ENCODE measurements around the gene TMEFF2.

TMEFF2 gene

DNA sequence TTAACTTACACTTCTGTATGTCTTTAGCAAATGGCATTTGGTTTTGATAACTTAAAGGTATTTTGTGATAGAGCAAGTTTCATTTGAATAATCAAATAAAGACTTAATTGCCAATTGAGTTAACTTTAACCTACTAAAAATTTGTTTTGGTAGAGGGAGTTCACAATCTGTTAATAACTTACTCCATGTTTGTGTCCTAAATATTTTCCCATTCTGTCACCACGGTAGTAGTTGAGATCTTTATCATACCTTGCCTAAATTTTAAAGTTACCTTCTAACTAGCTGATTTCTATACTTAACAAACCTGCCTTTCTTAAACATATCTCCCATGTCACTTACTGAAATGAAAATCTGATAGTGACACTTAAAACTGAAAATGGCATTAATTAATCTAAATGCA lies 127.1 kb downstream of the TMEFF2 start:
- DNase-seq (ENCODE audit: low read depth): no peak

DNA sequence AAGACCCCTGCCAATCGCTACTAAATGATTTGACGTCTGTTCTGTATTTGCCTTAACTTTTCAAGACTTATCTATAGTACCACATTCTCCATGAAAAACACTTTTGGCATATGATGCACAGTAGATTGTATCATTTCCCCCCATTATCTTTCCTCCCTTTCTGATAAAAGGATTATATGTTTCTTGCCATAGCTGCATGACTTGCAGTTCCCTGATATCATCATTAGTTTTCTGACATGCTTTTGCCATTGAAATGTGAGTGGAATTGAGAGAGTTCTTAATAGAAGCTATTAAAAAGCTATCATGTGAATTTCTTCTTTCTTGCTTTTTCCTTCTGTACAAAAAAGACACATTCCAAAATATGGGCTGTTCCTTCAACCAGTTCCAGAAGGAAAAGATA lies 130.3 kb downstream of the TMEFF2 start:
- no peak for DNase-seq (ENCODE audit: low read depth)

DNA sequence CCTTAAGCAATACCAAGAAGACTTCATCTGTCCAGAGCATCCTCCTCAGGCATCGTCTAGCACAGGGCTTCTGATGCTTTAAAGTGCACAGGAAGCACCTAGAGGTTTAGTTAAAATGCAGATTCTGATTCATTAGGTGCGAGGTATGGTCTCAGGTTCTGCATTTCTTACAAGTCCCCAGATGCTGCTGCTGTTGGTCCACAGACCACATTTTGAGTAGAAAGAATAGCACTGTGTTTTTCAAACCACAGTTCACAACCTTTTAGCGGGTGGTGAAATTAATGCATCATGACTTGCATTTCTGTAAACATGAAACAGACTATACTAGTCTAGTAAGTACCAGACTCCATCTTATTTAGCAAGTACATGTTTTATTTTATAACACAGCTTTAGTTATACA lies 134.6 kb downstream of the TMEFF2 start:
- no peak for DNase-seq (ENCODE audit: low read depth)

DNA sequence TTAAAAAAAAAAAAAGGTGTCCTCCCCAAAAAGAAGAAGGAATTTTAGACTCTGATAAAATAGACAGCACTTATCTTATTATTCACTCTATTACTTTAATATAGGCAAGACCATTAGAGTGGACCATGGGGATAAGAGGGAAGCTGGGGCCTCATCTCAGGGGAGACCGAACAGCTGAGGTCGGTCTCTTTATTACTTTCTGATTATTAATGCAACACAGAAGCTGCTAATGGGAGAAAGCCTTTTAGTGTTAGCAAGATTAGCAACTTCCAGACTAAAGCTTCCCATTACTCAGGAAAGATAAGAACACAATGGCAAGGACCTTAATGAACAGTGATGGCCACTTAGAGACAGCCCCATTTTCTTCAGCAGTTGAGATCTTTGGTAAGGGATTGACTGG lies 135.5 kb downstream of the TMEFF2 start:
- DNase-seq (ENCODE audit: low read depth): no peak

DNA sequence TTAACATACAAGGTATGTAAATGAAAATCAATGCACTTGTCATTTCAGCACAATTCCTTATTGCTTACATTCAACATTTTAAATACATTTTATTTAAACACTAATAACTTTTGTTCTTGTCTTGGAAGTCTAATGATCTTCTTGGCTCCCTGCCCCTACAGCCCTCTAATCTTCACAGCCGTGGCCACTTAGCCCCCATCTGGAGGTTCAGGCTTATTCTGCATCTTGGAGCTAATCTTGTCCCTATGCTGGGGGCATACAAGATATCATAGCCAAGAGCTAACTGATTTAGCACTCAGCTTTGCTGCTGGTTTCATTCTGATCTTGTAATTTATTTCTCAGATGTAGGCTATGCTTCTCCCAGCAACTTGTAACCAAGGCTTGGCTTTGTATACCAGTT lies 140.8 kb downstream of the TMEFF2 start:
- DNase-seq (ENCODE audit: low read depth): no peak

DNA sequence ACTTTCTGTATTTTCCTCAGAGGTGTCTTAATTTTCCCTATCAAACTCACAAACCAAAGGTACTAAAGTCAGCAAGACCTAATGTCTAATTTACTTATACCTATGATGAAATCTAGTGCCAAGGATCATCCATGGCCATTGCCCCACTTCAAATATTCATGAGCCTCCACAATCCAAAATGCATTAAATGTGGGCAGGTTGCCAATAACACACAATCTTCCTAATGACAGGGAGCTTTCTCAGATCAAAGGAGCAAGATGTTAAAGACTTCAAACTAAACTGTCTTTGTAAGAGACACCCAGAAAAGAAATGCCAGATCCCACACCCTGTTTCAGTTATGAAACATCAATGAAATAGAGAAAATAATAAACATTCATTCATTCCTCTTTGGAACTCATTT lies 143.2 kb downstream of the TMEFF2 start:
- DNase-seq (ENCODE audit: low read depth): no peak

DNA sequence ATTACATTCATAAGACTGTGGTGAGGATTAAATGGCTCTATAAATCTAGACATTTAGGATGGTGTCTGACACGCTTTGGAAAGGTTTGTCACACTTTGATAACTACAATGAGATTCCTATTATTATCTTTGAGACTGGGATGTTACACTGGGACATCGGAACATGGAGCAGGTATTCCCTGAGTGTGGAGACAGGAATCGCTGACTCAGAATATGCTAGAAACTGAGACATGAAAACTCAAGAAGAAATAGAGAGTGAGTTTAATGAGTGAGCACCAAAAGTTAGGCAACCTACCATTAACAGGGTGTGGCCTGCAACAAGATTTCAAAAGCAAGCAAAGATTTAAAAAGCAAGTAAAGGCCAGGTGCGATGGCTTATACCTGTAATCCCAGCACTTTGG lies 145.4 kb downstream of the TMEFF2 start:
- DNase-seq (ENCODE audit: low read depth): no peak

DNA sequence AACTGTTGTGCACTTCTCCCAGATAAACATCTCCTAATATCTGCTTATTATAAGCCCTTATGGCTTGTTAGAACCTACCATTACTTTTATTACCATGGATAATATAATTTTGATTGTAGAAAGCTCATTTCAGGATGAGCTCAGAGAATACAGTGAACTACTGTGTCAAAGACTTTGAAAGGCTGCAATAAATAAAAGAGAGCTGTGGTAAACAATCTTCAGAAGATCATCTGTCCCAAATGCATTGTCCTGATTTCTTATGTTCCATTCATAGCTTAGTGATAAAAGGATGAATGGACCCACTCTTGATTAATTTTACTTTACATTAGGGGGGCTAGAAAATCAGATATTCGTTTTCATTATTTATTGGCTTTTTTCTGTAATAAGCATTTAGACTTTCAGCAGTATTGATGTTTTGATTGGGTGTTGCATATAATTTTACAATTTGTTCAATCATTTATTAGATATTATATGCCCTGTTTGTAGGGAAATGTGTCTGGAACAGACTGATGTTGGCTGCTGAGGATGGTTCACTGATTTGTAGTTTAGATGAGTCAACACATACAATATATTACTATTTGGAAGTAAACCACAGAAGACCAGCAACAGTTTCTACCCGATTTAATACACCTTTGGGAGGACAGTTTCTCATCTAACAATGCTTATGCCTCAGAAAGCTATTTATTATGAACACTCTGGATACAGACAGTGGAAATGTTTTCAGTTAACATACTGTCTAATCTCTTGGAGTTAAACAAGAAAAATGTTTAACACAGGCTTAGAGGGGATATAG lies 147.2 kb downstream of the TMEFF2 start:
- no peak for DNase-seq (ENCODE audit: low read depth)

DNA sequence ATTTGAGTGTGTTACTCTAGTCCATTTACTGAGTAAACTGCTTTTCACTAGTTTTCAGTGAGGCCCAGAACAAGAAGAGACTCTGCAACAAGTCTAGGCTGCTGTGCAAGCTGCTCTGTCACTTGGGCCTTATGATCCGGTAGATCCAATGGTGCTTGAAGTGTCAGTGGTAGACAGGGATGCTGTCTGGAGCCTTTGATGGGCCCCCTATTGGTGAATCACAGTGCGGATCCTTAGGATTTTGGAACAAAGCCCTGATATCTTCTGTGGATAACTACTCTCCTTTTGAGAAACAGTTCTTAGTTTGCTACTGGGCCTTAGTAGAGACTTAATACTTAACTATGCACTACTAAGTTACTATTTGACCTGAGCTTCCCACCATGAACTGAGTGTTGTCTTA lies 150.2 kb downstream of the TMEFF2 start:
- DNase-seq (ENCODE audit: low read depth): no peak

DNA sequence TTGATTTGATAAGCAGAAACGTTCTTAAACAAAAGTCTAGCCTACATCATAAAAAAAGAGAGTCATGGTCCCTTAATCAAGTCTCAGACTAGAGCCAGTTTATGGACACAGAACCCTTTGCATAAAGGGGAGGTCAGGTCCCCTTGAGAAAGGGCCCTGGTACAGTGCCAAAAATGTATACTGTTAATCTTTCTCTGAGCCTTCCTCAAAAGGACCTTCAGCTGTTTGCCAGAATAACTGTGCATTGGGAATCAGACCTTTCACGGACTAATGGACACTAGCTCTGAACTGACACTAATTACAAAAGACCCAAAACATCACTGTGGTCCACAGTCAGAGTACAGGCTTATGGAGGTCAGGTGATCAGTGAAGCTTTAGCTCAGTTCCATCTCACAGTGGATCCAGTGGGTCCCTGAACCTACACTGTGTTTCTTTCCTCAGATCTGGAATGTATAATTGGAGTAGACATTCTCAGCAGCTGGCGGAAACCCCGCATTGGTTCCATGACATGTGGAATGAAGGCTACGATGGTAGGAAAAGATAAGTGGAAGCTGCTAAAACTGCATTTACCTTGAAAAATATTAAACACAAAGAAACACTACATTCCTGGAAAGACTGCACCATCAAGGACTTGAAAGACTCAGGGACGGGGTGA lies 151.4 kb downstream of the TMEFF2 start:
- DNase-seq (ENCODE audit: low read depth): no peak

DNA sequence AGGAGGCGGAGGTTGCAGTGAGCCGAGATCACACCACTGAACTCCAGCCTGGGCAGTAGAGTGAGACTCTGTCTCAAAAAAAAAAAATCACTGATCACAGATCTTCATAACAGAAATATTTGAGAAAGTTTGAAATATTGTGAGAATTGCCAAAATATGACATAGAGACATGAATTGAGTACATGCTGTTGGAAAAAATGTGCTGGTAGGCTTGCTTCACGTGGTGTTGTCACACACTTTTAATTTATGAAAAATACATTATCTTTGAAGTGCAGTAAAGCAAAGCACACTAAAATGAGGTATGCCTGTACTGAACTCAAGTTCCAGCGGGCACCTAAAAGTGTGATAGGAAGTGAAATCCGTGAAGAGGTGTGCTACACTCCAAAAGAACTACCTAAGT lies 152.6 kb downstream of the TMEFF2 start:
- no peak for DNase-seq (ENCODE audit: low read depth)

DNA sequence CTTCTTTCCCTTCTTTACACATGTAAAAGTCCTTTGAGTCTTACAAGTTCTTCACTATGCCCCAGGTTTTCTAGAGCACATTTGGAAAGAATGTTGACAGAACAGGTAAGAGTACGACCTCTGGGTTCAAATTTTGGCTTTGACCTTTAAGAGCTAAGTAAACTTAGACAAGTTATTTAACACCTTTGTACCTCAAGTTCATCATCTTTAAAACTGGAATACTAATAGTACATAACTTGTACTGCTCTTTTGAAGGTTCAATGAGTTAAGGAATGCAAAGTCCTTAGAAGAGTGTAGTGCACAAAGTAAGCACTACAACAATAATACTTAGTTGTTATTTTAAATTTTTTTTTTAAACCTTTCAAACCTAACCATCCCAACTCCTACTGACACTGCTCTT lies 156.6 kb downstream of the TMEFF2 start:
- DNase-seq (ENCODE audit: low read depth): no peak

DNA sequence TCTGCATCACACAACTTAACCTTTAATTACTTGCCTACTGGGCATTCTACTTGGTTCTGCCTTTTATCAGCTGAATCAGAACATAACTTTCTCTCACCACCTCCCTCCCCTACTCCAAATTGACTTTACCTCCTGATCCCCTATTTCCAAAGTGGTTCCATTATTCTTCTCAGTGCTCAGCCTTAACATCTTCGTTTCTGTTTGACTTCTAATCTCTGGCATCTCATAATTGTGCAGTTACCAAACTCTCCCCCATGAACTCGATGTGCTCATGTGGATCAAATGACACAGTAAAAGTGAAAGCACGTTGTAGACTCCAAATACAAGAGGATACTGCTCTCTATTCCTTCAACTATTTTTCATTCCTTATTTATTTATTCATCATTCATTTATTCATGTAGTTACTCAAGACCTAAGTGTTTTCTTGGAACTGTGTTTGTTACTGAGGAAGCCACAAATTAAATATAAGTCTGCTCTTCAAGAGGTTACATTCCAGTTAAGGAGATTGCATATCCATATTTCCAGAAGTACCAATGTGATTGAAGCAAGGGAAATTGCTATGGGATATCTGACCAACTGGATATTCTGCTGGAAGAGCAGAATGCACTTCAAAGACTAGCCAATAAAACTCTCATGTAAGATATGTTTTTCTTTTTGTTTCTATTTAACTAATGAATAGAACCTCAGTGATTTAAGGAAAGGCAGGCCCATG lies 158.8 kb downstream of the TMEFF2 start:
- no peak for DNase-seq (ENCODE audit: low read depth)

DNA sequence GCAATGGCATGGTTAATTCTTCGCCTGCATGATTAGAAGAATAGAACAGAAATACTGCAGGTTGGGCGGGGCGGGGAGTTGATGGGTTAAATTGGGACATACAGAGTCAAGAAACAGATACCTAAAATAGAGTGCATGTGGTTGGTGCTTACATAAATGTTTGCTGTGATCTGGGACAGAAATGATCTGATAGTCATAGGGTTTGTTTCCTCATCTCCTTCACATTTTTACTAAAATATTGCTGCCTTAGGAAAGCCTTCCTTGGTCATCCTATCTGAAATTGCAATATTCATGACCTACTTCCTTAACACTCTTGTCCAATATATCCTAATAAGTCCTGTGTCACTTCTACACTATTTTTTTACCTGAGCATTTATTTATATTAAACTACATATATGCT lies 163.9 kb downstream of the TMEFF2 start:
- DNase-seq (ENCODE audit: low read depth): no peak

DNA sequence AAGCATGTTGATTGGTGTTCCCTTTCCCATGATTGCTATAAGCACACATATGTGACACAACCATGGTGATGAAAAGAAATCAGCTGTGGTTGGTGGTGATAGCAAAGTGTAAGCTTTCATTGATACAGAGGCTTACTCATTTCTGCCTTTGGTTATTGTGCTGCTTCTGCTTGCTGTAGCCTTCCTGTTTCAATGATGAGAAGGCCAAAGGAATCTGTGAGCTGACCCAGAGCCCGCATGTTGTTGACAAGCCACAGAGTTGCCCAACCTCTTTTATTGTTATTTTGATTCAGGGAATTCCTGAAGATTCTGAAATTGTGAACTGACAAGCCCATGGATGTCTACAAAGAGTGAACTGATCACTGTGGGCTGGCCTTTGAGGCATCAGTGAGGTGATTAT lies 164.4 kb downstream of the TMEFF2 start:
- no peak for DNase-seq (ENCODE audit: low read depth)

DNA sequence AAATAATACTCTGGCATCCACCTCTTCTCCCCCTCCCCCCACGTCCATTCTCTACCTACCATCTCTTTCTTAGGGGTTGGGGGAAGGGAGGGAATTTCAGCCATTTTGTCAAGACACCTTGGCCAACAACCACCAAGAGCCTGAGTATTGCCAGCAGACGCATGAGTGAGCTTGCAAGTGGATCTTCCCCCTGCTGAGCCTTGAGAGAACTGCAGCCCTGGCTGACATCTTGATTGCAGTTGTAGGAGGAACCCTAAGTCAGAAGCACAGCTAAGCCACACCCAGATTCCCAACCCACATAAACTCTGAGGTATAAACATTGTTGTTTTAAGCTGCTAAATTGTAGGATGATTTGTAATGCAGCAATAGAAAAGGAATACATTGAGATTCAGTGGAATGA lies 165.6 kb downstream of the TMEFF2 start:
- no peak for DNase-seq (ENCODE audit: low read depth)

DNA sequence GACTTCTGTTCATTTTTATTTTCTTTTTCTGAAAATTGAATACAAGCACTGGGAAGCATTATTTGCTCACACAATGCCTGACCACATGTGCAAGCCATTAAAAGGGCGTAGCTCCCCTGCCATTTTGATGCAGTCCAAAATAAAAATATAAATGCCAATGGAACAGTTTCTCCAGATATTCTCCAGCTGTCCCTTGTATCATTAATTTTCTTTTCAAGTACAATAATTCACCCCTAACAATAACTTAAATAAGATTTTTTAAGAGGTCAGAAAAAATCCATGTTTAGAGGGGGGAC lies 168.0 kb downstream of the TMEFF2 start:
- DNase-seq (ENCODE audit: low read depth): no peak

DNA sequence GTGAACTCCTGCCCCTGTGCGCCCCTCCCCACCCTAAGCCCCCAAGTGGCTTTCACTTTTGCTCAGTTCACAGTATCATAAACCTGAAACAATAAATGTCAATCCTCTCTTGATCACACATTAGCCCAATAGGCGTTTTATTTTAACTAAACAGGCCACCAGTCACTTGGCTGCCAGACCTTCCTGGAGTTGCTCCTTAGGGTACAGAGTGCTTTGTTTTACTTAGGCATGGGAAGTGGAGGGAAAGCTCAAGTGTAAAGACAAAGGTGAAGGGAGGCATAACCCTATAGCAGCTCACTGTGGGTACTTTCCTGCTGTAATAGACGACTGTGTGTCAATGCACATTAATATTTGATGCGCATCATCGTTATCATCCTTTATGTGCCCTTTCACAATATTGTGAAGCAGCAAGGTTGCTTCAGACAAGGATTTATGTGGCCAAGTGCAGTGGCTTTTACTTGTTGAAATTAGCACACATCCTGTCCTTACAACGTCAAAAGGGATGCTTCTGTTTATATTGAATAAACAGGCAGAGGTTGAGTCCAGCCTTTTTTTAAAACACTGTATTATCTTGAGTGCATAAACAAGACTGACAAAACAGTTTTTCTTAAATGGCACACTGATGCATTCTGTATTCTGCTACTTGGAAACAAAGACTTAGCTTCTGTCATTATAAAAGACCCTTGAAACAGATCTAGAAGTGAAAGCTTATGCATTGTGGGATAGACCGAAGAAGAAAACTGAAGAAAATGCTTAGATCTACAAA lies 168.5 kb downstream of the TMEFF2 start:
- no peak for DNase-seq (ENCODE audit: low read depth)

DNA sequence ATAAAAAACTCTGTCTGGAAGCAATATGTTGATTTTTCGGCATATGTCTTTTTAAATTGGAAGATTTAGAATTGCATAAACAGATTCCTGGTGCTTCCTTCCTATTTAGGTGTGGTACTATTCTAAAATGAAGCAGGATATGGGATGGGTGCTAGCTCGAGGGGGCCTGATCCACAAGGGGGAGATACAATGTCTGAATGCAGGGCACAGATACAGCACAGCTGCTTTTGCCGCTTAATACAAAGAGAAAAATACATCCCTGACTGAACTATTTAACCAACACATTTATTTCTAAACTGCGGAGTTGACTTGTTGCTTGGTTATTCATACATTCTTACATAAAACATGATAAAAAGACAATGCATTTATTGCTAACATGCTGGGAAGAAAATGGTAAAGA lies 169.1 kb downstream of the TMEFF2 start:
- no peak for DNase-seq (ENCODE audit: low read depth)

DNA sequence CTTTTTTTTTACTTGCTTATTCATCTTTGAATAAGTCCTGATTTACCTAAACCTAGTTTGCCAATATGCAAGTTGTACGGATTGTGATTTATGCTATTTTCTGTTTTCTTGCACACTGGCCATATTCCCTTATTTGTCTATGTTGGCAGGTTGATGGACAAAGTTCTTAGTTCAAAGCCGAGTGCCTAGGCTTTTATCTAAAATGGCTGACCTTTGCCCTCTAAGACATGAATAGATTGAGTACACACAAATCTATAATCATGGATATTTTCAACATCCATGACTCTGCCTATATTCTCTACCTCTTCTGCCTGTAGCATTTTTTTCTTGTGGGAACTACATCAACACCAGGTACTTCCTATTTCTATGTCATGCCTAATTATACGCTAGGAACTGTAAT lies 171.7 kb downstream of the TMEFF2 start:
- no peak for DNase-seq (ENCODE audit: low read depth)

DNA sequence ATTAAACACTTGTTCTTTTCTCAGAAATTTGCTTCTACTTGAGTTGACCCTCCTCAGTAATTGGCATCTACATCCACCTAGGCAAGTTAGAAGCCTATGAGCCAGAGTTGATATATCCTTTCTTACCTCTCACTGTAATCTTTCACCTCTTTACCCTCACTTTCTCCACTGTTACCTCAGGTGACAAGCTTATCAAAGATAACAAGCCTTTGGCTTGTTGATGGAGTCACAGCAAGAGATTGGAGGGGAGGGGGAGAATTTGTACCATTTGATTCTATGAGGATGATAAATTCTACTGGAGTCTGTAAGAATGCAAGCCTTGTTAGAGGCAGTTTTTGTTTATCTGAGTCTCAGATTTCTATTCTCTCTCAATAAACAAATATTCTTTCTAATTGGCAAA lies 176.9 kb downstream of the TMEFF2 start:
- no peak for DNase-seq (ENCODE audit: low read depth)

DNA sequence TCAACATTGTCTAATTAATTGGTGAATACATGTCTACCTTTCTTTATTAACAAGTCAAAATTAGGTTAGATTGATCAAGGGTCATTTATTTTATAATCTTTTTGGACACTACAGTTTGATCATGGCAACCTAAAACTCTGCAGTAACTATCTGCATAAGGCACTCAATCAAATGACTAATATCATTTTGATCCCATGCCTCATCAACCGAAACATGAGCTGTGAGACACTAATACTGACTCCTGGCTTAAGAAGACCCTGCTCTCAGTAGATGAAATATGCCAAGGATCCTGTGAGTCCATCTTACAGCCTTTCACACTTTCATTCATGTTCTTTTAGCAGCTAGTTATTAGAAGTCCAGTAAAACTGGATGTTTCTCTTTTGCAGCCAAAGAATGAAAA lies 178.5 kb downstream of the TMEFF2 start:
- DNase-seq (ENCODE audit: low read depth): peak; percentile 38

DNA sequence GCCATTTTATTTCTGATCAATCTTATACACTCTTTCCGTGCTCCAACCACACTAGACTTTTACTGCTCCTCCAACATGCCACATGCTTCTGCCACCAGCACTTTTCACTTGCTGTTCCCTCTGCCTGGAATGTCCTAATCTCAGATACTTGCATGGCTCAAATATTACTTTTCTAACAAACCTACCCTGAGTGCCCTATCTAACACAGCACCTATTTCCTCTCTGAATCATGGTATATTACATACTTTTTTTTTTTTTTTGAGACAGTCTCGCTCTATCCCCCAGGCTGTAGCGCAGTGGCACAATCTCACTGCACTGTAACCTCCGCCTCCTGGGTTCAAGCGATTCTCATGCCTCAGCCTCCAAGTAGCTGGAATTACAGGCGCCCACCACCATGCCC lies 181.5 kb downstream of the TMEFF2 start:
- no peak for DNase-seq (ENCODE audit: low read depth)
